BLaER1 treated with 17β-estradiol and CSF1 and Interleukin-3, amounts not matched to agents 10 nM and 100 nM (cell line): Measurements from ENCODE around the gene DAO.

Experiments used
- H3K27ac ChIP-seq, 11 experiments: shearing (Covaris generic); formaldehyde crosslinking; 2 replicates each; pipeline ENCODE4 v1.8.1; 2022
- H3K27me3 ChIP-seq, 11 experiments: shearing (Covaris generic); formaldehyde crosslinking; 2 replicates each; pipeline ENCODE4 v1.8.1; 2022
- H3K36me3 ChIP-seq, 11 experiments: shearing (Covaris generic); formaldehyde crosslinking; 2 replicates each; pipeline ENCODE4 v1.8.1; 2022
- H3K4me1 ChIP-seq, 10 experiments: shearing (Covaris generic); formaldehyde crosslinking; 2 replicates each; pipeline ENCODE4 v1.8.1; 2022
- H3K4me2 ChIP-seq, 11 experiments: shearing (Covaris generic); formaldehyde crosslinking; 2 replicates each; pipeline ENCODE4 v1.8.1; 2022
- H3K4me3 ChIP-seq, 10 experiments: shearing (Covaris generic); formaldehyde crosslinking; 2 replicates each; pipeline ENCODE4 v1.8.1; 2022
- H3K9ac ChIP-seq, 11 experiments: shearing (Covaris generic); formaldehyde crosslinking; 2 replicates each; pipeline ENCODE4 v1.8.1; 2022
- H3K9me3 ChIP-seq, 11 experiments: shearing (Covaris generic); formaldehyde crosslinking; replicated peaks in 1 of 11; 2 replicates each; pipeline ENCODE4 v1.8.1; 2022
- H4K20me1 ChIP-seq, 11 experiments: shearing (Covaris generic); formaldehyde crosslinking; 2 replicates each; pipeline ENCODE4 v1.8.1; 2022
- Cebpa-rat ChIP-seq, 11 experiments: shearing (Covaris generic); IDR thresholded peaks; 2 replicates each; pipeline ENCODE4 v1.8.1; 2022

The DAO gene

DNA sequence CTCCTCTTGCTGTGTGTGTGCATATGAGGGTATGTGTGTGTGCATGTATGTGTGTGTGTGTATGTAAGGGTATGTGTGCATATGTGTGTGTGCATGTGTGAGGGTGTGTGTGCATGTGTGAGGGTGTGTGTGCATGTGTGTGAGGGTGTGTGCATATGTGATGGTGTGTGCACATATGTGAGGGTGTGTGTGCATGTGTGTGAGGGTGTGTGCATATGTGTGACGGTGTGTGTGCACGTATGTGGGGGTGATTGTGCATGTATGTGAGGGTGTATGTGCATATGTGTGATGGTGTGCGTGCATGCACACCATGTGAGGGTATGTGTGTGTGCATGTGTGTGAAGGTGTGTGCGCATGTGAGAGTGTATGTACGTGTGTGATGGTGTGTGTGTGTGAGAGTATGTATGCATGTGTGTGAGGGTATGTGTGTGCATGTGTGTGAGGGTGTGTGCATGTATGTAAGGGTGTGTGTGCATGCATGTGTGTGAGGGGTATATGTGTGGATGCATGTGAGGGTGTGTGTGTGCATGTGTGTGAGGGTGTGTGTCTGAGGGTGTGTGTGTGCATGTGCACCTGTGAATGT lies 15.4 kb downstream of the DAO start:
- no peak overlapping the region for H3K4me2 ChIP-seq
- H3K27me3 ChIP-seq, result no peaks in the 10 kb centered on the region
- H3K9me3 ChIP-seq, result peaks cover 0 to 8% (median 5%) of the 10 kb centered on the region in 11 experiments; a peak in 9 of 22 replicates
- H3K36me3 ChIP-seq, result no peaks in the 10 kb centered on the region
- H4K20me1 ChIP-seq, result 0 out of 22 replicates have a peak, but pooled peaks cover 0 to 7% (median 0%) of the 10 kb centered on the region in 11 experiments
- no peak overlapping the region for H3K4me3 ChIP-seq
- H3K9ac ChIP-seq, result no peak overlapping the region
- H3K4me1 ChIP-seq, result no peaks in the 10 kb centered on the region
- no peak for TF ChIP-seq Cebpa-rat (IDR thresholded peaks at IDR 0.05)
- no peak overlapping the region for H3K27ac ChIP-seq

DNA sequence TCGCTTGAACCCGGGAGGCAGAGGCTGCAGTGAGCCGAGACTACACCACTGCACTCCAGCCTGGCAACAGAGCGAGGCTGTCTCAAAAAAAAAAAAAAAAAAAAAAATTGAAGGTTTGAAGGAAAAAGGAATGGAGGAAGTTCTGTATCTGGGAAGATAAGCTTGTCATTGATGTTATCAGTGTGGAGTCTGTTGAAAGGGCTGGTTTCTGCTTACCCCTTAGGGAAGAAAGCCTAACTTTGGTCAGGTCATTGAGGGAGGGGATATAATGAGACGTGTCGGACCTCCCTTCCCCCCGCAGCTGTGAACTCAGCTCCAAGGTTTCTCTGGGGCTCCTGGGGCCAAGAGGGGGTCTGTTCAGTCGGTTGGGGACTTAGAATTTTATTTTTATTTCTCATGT lies 16.4 kb downstream of the DAO start:
- Histone ChIP-seq H3K36me3 (no peaks in the 10 kb centered on the region), H4K20me1 (0 out of 22 replicates have a peak, but pooled peaks cover 0 to 7% (median 0%) of the 10 kb centered on the region in 11 experiments), H3K4me2 (no peak overlapping the region), H3K4me3 (no peak overlapping the region), H3K4me1 (no peaks in the 10 kb centered on the region), H3K27me3 (no peaks in the 10 kb centered on the region), H3K9ac (no peak overlapping the region), H3K27ac (no peak overlapping the region), H3K9me3 (no peaks in the 10 kb centered on the region)
- TF ChIP-seq Cebpa-rat (IDR thresholded peaks at IDR 0.05), result no peak

DNA sequence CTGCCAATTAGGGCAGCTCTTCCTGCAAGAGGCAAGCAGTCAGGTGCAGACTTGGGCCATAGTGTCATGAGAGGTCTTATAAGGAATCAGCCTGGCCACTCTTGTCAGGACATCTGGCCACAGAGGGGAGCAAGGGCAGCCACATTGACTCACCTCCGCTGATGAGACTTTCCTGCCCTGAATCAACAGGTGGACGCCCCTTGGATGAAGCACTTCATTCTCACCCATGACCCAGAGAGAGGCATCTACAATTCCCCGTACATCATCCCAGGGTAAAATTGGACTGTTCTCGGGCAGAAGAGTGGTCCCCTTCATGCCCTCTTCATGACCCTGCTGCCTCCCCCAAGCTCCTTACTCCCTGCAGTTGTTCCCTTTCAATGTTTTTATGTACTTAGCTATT lies 16.9 kb downstream of the DAO start:
- H3K4me3 ChIP-seq, result no peak overlapping the region
- no peaks in the 10 kb centered on the region for H3K9me3 ChIP-seq
- no peaks in the 10 kb centered on the region for H3K27me3 ChIP-seq
- no peak overlapping the region for H3K9ac ChIP-seq
- no peak overlapping the region for H3K4me2 ChIP-seq
- 0 out of 22 replicates have a peak, but pooled peaks cover 0 to 7% (median 0%) of the 10 kb centered on the region in 11 experiments for H4K20me1 ChIP-seq
- no peak for TF ChIP-seq Cebpa-rat (IDR thresholded peaks at IDR 0.05)
- H3K4me1 ChIP-seq, result no peaks in the 10 kb centered on the region
- no peaks in the 10 kb centered on the region for H3K36me3 ChIP-seq
- no peak overlapping the region for H3K27ac ChIP-seq

DNA sequence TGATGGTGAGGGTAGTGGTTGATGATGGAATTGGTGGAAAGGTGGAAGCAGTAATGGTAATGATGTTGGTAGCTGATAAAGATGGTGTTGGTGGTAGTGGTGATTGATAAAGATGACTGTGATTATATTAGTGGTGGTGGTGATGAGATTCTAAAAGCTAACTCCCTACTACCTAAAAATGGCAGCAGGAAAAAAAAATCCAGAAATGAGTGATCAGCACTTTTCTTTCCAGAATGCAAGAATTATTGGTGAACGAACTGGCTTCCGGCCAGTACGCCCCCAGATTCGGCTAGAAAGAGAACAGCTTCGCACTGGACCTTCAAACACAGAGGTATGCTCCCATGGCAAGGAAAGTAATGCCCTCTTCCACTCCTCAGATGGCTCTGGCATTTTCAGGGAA lies 19.3 kb downstream of the DAO start:
- no peak overlapping the region for H3K4me3 ChIP-seq
- H3K36me3 ChIP-seq, result no peaks in the 10 kb centered on the region
- no peak overlapping the region for H3K27ac ChIP-seq
- H3K27me3 ChIP-seq, result no peaks in the 10 kb centered on the region
- H3K9ac ChIP-seq, result no peak overlapping the region
- no peaks in the 10 kb centered on the region for H3K9me3 ChIP-seq
- peaks cover under 1 to 11% (median 10%) of the 10 kb centered on the region in 10 experiments for H3K4me1 ChIP-seq
- TF ChIP-seq Cebpa-rat (IDR thresholded peaks at IDR 0.05), result no peak
- 0 out of 22 replicates have a peak, but pooled peaks cover 0 to 2% (median 0%) of the 10 kb centered on the region in 11 experiments for H4K20me1 ChIP-seq
- H3K4me2 ChIP-seq, result no peak overlapping the region

DNA sequence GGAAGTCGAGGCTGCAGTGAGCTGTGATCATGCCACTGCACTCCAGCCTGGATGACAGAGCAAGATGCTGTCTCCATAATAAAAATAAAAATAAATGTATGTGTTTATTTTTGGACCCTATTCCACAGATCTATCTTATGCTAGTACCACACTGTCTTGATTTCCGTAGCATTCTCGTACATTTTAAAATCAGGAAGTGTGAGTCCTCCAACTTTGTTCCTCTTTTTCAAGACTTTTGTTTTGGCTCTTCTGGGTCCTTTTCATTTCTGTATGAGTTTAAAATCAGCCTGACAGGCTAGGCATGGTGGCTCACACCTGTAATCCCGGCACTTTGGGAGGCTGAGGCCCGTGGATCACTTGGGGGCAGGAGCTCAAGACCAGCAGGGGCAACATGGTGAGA lies 25.8 kb downstream of the DAO start:
- Histone ChIP-seq H3K4me2 (peak overlapping the region; percentile 50 to 89 (median 66); a peak in 21 of 22 replicates), H3K9me3 (no peaks in the 10 kb centered on the region), H3K4me3 (no peak overlapping the region), H4K20me1 (no peaks in the 10 kb centered on the region), H3K9ac (peak overlapping the region in 5 of 11 experiments; percentile 28 to 75 (median 61); a peak in 9 of 22 replicates), H3K27ac (peak overlapping the region in 6 of 11 experiments; percentile 38 to 81 (median 72); a peak in 10 of 22 replicates), H3K36me3 (no peaks in the 10 kb centered on the region), H3K27me3 (no peaks in the 10 kb centered on the region), H3K4me1 (peaks cover 21 to 65% (median 55%) of the 10 kb centered on the region in 10 experiments)
- no peak for TF ChIP-seq Cebpa-rat (IDR thresholded peaks at IDR 0.05)

DNA sequence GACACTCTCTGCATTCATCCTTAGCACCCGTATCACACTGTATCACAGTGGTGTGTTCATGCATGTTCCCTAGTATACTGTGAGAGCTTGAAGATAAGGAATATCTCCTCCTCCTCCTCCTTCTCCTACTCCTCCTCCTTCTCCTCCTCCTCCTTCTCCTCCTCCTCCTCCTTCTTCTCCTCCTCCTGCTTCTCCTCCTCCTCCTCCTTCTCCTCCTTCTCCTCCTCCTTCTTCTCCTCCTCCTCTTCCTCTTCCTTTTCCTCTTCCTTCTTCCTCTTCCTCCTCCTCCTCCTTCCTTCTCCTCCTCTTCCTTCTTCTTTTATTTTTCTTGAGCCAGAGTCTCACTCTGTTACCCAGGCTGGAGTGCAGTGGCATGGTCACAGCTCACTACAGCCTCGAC lies 27.1 kb downstream of the DAO start:
- H3K27ac ChIP-seq, result peak overlapping the region in 5 of 11 experiments; percentile 5 to 81 (median 76); a peak in 7 of 22 replicates
- peak overlapping the region in 7 of 11 experiments; percentile 2 to 89 (median 67); a peak in 12 of 22 replicates for H3K4me2 ChIP-seq
- H4K20me1 ChIP-seq, result no peaks in the 10 kb centered on the region
- H3K36me3 ChIP-seq, result no peaks in the 10 kb centered on the region
- H3K27me3 ChIP-seq, result no peaks in the 10 kb centered on the region
- peak overlapping the region in 2 of 11 experiments; percentile 3 to 75; a peak in 3 of 22 replicates for H3K9ac ChIP-seq
- no peaks in the 10 kb centered on the region for H3K9me3 ChIP-seq
- H3K4me1 ChIP-seq, result peaks cover 21 to 65% (median 55%) of the 10 kb centered on the region in 10 experiments
- TF ChIP-seq Cebpa-rat (IDR thresholded peaks at IDR 0.05), result no peak
- no peak overlapping the region for H3K4me3 ChIP-seq

DNA sequence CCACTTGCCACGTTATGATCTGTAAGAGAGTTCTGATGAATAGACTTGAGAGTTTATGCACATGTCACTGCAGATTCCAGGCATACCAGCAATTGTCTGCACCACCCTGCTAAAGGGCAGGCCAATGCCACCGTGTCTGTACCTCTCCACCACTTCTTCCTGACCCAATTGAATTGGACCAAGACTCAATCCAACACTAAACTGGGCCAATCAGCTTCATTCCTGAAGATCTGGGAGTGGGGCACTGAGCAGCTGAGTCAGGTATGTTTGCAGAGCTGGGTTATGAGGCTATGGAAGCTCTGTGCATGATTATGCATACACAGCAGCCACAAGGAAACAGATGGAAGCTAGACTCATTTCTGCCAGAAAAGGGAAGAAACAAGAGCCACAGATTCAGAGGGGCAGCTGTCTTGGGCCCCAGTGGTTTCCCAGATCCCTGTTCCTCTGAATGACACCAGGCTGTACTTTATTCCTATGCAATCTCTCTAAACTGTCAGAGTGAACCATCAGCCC lies 28.0 kb downstream of the DAO start:
- Histone ChIP-seq H3K4me2 (peak overlapping the region in 7 of 11 experiments; percentile 2 to 89 (median 67); a peak in 12 of 22 replicates), H4K20me1 (no peaks in the 10 kb centered on the region), H3K9me3 (no peaks in the 10 kb centered on the region), H3K9ac (peak overlapping the region in 3 of 11 experiments; percentile 3 to 54 (median 22); a peak in 3 of 22 replicates), H3K36me3 (no peaks in the 10 kb centered on the region), H3K4me3 (no peak overlapping the region), H3K27me3 (no peaks in the 10 kb centered on the region), H3K27ac (peak overlapping the region in 5 of 11 experiments; percentile 23 to 81 (median 76); a peak in 8 of 22 replicates), H3K4me1 (peaks cover 21 to 65% (median 55%) of the 10 kb centered on the region in 10 experiments)
- TF ChIP-seq Cebpa-rat (IDR thresholded peaks at IDR 0.05), result no peak

DNA sequence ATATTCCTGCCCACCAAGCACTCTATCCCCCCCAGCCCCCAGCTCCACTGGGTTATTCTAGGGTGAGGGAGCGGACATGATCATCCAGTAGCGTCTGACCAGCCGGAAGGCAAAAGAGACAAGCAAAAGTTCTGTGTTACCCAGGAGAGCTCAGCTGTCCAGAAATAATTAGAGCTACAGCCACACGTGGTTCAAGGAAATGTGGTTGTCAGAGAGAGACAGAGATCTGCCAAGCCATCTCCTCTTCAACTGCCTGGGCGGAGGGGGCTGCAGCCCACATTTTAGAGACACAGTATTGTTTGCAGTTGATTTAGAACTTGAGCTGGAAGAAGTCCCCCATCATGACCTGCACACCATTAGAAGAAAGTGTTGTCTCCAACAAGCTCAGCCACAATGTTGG lies 30.4 kb downstream of the DAO start:
- Histone ChIP-seq H3K27ac (no peak overlapping the region), H3K9me3 (no peaks in the 10 kb centered on the region), H3K4me2 (0 out of 22 replicates have a peak overlapping the region, but pooled peaks of 1 of the 11 experiments have one; percentile 1), H3K9ac (no peak overlapping the region), H3K27me3 (no peaks in the 10 kb centered on the region), H3K4me3 (no peak overlapping the region), H3K36me3 (no peaks in the 10 kb centered on the region), H4K20me1 (no peaks in the 10 kb centered on the region), H3K4me1 (peaks cover 16 to 66% (median 43%) of the 10 kb centered on the region in 10 experiments)
- no peak for TF ChIP-seq Cebpa-rat (IDR thresholded peaks at IDR 0.05)

DNA sequence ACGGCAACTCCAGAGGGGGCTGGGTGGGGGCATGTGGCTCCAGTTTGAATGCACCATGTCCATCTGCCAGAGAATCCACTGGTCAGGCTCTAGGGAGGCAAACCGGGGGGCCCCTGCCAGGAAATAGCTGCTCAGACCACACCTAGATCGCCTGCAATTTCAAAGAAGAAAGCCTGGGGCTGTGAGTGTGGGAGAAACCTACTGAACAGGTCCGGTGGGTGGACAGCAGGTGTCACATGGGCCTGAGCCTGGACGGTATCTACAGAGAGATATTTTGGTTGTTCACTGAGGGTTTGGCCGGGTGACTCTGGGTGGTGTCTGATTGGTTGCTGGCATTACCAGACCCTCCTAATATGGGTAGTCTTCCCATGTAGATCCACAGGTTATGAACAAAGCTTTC lies 32.0 kb downstream of the DAO start:
- no peak overlapping the region for H3K4me2 ChIP-seq
- 0 out of 22 replicates have a peak overlapping the region, but pooled peaks of 1 of the 11 experiments have one; percentile 20 for H3K27ac ChIP-seq
- no peak overlapping the region for H3K4me3 ChIP-seq
- H4K20me1 ChIP-seq, result no peaks in the 10 kb centered on the region
- H3K9me3 ChIP-seq, result no peaks in the 10 kb centered on the region
- no peak overlapping the region for H3K9ac ChIP-seq
- H3K36me3 ChIP-seq, result no peaks in the 10 kb centered on the region
- H3K4me1 ChIP-seq, result peaks cover 8 to 51% (median 27%) of the 10 kb centered on the region in 10 experiments; a peak in 16 of 20 replicates
- H3K27me3 ChIP-seq, result no peaks in the 10 kb centered on the region
- TF ChIP-seq Cebpa-rat (IDR thresholded peaks at IDR 0.05), result no peak
